IMR-90 (cell line): ENCODE measurements around the gene UBE3C. TPM values are rescaled to one million over a fixed set of nuclear protein-coding genes. Genes with fewer than 3 reads are reported as not detected.
A peak's percentile ranks its signal among the peaks of the same experiment; 100 is the strongest.

Experiments
- ATAC-seq: fragments of 200-7000 bp; cut with Tn5 transposase; 2 replicates; pipeline ENCODE4 v1.9.1; 2020; ENCODE audit warnings: low read depth, mild to moderate bottlenecking, moderate library complexity
- BruUV-seq: library from RNA; stranded (reverse); fragments of 400-500 nt; replicated peaks from 2 replicates; lab custom pipeline; 2021; lab: Mats Ljungman, UMichigan
- CTCF ChIA-PET: fragments of 300-600 bp; formaldehyde crosslinking; extraction: SDS; loops from one replicate; lab custom pipeline; 2021; ENCODE audit warnings: antibody characterized with exemption; lab: Yijun Ruan, JAX
- POLR2A ChIA-PET: fragments of 300-600 bp; sonication (Branson Sonifier 250); formaldehyde crosslinking; loops from one replicate; lab custom pipeline; 2022; ENCODE audit warnings: antibody characterized with exemption; ENCODE audit not compliant: unreplicated experiment; lab: Charles Lee
- DNase-seq: peaks from one replicate; pipeline ENCODE4 v3.0.0; 2013
- H2AFZ ChIP-seq: replicated peaks from 2 replicates; pipeline ENCODE3; 2013; ENCODE audit warnings: low read length, mild to moderate bottlenecking; ENCODE audit not compliant: poor library complexity
- H2AK5ac ChIP-seq: 2 replicates; pipeline ENCODE4 v1.6.1; 2013; ENCODE audit warnings: low read depth, low read length, inconsistent platforms
- H2AK9ac ChIP-seq: replicated peaks from 2 replicates; pipeline ENCODE3; 2013; ENCODE audit warnings: mild to moderate bottlenecking, low read depth, low read length, moderate library complexity; ENCODE audit not compliant: poor library complexity
- H2BK120ac ChIP-seq: 2 replicates; pipeline ENCODE4 v1.6.1; 2013; ENCODE audit warnings: low read depth, low read length, inconsistent platforms
- H2BK15ac ChIP-seq: 3 replicates; pipeline ENCODE4 v1.6.1; 2013; ENCODE audit warnings: low read depth, low read length, inconsistent platforms
- H2BK20ac ChIP-seq: 2 replicates; pipeline ENCODE4 v1.6.1; 2013; ENCODE audit warnings: low read depth, mild to moderate bottlenecking, inconsistent platforms, low read length, moderate library complexity
- H2BK5ac ChIP-seq: 2 replicates; pipeline ENCODE4 v1.6.1; 2013; ENCODE audit warnings: mild to moderate bottlenecking, low read depth, low read length, inconsistent platforms; ENCODE audit not compliant: poor library complexity, severe bottlenecking
- H3K14ac ChIP-seq: replicated peaks from 2 replicates; pipeline ENCODE4 v1.6.1; 2013; ENCODE audit warnings: low read depth, low read length, inconsistent platforms
- H3K18ac ChIP-seq: 2 replicates; pipeline ENCODE4 v1.6.1; 2013; ENCODE audit warnings: low read depth, low read length, control low read depth
- H3K23ac ChIP-seq: 2 replicates; pipeline ENCODE4 v1.6.1; 2013; ENCODE audit warnings: low read depth, low read length, inconsistent platforms
- H3K27ac ChIP-seq: 2 replicates; pipeline ENCODE4 v1.5.1; 2013; ENCODE audit warnings: mild to moderate bottlenecking, control low read depth, low read length; ENCODE audit not compliant: insufficient read depth
- H3K27me3 ChIP-seq: 2 replicates; pipeline ENCODE4 v1.6.1; 2013; ENCODE audit warnings: low read length; ENCODE audit not compliant: control insufficient read depth, insufficient read depth
- H3K36me3 ChIP-seq: 2 replicates; pipeline ENCODE4 v1.6.1; 2013; ENCODE audit warnings: low read length, mixed read lengths; ENCODE audit not compliant: control insufficient read depth, insufficient read depth
- H3K4ac ChIP-seq: 2 replicates; pipeline ENCODE4 v1.6.1; 2013; ENCODE audit warnings: low read depth, low read length, inconsistent platforms
- H3K4me1 ChIP-seq: 2 replicates; pipeline ENCODE4 v1.6.1; 2013; ENCODE audit warnings: low read length, mixed read lengths; ENCODE audit not compliant: control insufficient read depth, insufficient read depth
- H3K4me2 ChIP-seq: 2 replicates; pipeline ENCODE4 v1.6.1; 2013; ENCODE audit warnings: low read depth, mild to moderate bottlenecking, control low read depth, low read length, moderate library complexity
- H3K4me3 ChIP-seq: 2 replicates; pipeline ENCODE4 v1.5.1; 2013; ENCODE audit warnings: low read depth, mild to moderate bottlenecking, control low read depth, low read length, moderate library complexity; ENCODE audit not compliant: insufficient read depth
- H3K56ac ChIP-seq: 2 replicates; pipeline ENCODE4 v1.6.1; 2013; ENCODE audit warnings: low read length, inconsistent platforms; ENCODE audit not compliant: insufficient read depth; ENCODE audit errors: extremely low read depth
- H3K79me1 ChIP-seq, 2 experiments: 2 replicates each; pipeline ENCODE4 v1.6.1; 2013; ENCODE audit warnings: low read length in 2 of 2, inconsistent platforms in 1 of 2, low read depth in 1 of 2
- H3K9ac ChIP-seq: 2 replicates; pipeline ENCODE4 v1.6.1; 2013; ENCODE audit warnings: low read depth, low read length, control low read depth
- H3K9me1 ChIP-seq: 2 replicates; pipeline ENCODE4 v1.6.1; 2013; ENCODE audit warnings: low read length, inconsistent platforms; ENCODE audit not compliant: insufficient read depth
- H3K9me3 ChIP-seq: 2 replicates; pipeline ENCODE4 v1.6.1; 2013; ENCODE audit warnings: low read length; ENCODE audit not compliant: control insufficient read depth, insufficient read depth
- H4K20me1 ChIP-seq: 2 replicates; pipeline ENCODE4 v1.6.1; 2013; ENCODE audit warnings: low read length, inconsistent platforms; ENCODE audit not compliant: insufficient read depth
- H4K5ac ChIP-seq: 2 replicates; pipeline ENCODE4 v1.6.1; 2013; ENCODE audit warnings: mild to moderate bottlenecking, low read depth, low read length, control low read depth
- H4K8ac ChIP-seq, 2 experiments: 2 replicates each; pipeline ENCODE4 v1.6.1; 2013; ENCODE audit warnings: low read depth in 2 of 2, low read length in 2 of 2, control low read depth in 1 of 2, inconsistent platforms in 1 of 2
- H4K91ac ChIP-seq: 2 replicates; pipeline ENCODE4 v1.6.1; 2013; ENCODE audit warnings: low read depth, low read length, inconsistent platforms; ENCODE audit not compliant: insufficient read depth
- BHLHE40 ChIP-seq: fragments of 150-350 bp; IDR thresholded peaks from 2 replicates; pipeline ENCODE4 v1.6.1; 2016; ENCODE audit warnings: mild to moderate bottlenecking, low read depth, low read length
- CHD1 ChIP-seq: IDR thresholded peaks from 2 replicates; pipeline ENCODE4 v1.6.1; 2012; ENCODE audit warnings: low read depth, low read length, improper control_type of control experiment
- FOS ChIP-seq: fragments of 150-350 bp; IDR thresholded peaks from 2 replicates; pipeline ENCODE4 v1.6.1; 2016; ENCODE audit warnings: low read depth, low read length
- MAFK ChIP-seq: IDR thresholded peaks from 2 replicates; pipeline ENCODE4 v1.6.1; 2012; ENCODE audit warnings: low read depth, low read length, improper control_type of control experiment
- MAZ ChIP-seq: IDR thresholded peaks from 2 replicates; pipeline ENCODE4 v1.6.1; 2012; ENCODE audit warnings: low read depth, mild to moderate bottlenecking, low read length, improper control_type of control experiment, moderate library complexity, borderline replicate concordance
- MXI1 ChIP-seq: IDR thresholded peaks from 2 replicates; pipeline ENCODE4 v1.6.1; 2012; ENCODE audit warnings: low read depth, mild to moderate bottlenecking, low read length, moderate library complexity, borderline replicate concordance
- NFE2L2 ChIP-seq: fragments of 150-350 bp; IDR thresholded peaks from 2 replicates; pipeline ENCODE4 v1.6.1; 2016; ENCODE audit warnings: low read depth, mild to moderate bottlenecking, low read length
- POLR2A ChIP-seq: IDR thresholded peaks from 2 replicates; pipeline ENCODE4 v1.6.1; 2012; ENCODE audit warnings: mild to moderate bottlenecking, low read depth, low read length
- RCOR1 ChIP-seq: IDR thresholded peaks from 2 replicates; pipeline ENCODE4 v1.6.1; 2012; ENCODE audit warnings: mild to moderate bottlenecking, low read length, improper control_type of control experiment; ENCODE audit not compliant: insufficient replicate concordance
- RFX5 ChIP-seq: IDR thresholded peaks from 2 replicates; pipeline ENCODE4 v1.8.0; 2012; ENCODE audit warnings: low read depth, mild to moderate bottlenecking, low read length, moderate library complexity
- SMC3 ChIP-seq: fragments of 150-350 bp; IDR thresholded peaks from 2 replicates; pipeline ENCODE4 v1.6.1; 2016; ENCODE audit warnings: low read depth, mild to moderate bottlenecking, antibody characterized with exemption, low read length, moderate library complexity
- WGBS, 2 experiments: methylation state at CpG; one replicate each; pipeline versions ENCODE4 v1.1.5 to v1.1.7; 2013; ENCODE audit warnings: missing lambda C conversion rate in 2 of 2; ENCODE audit not compliant: insufficient read length in 1 of 2; ENCODE audit errors: extremely low coverage in 2 of 2; 5-methylcytosine and 5-hydroxymethylcytosine counted together
- dilution Hi-C: fragments of 300-500 bp; cut with HindIII; formaldehyde crosslinking; loops from one replicate; pipeline ENCODE4 v1.14.3; 2018; ENCODE audit warnings: low sequenced_read_pairs; ENCODE audit not compliant: unreplicated experiment
- in situ Hi-C: fragments of 300-500 bp; cut with MboI; formaldehyde crosslinking; loops from 3 replicates; pipeline ENCODE4 v1.14.3; 2019; ENCODE audit warnings: low sequenced_read_pairs, inconsistent platforms, mixed read lengths
- intact Hi-C: fragments of 100-400 bp; cut with micrococcal nuclease; formaldehyde crosslinking; loops from 2 replicates; pipeline ENCODE4 v1.10.0; 2022
- polyA plus RNA-seq, 3 experiments: library from polyadenylated mRNA; depleted of rRNA; stranded (reverse); fragments of >200 nt; gene quantifications; 2 replicates each; pipeline ENCODE4 v1.2.3, GENCODE V29; 2012; ENCODE audit warnings: low replicate concordance in 1 of 3
- total RNA-seq: library from RNA; depleted of rRNA; stranded (reverse); fragments of >200 nt; gene quantifications from 2 replicates; pipeline ENCODE4 v1.2.3, GENCODE V29; 2012
- TF ChIP-seq, protein P1 (sequence below): fragments of 150-350 bp; IDR thresholded peaks from 2 replicates; pipeline ENCODE4 v1.6.1; 2016; ENCODE audit warnings: low read depth, mild to moderate bottlenecking, low read length, moderate library complexity, borderline replicate concordance
- TF ChIP-seq, protein P2 (sequence below): fragments of 150-350 bp; IDR thresholded peaks from 2 replicates; pipeline ENCODE4 v1.6.1; 2017; ENCODE audit warnings: mild to moderate bottlenecking, antibody characterized with exemption, low read length, low read depth

Gene UBE3C
- total and polyA plus RNA-seq, 2 of the 4 experiments (the other 2 are of a cell fraction): 43.0 to 60.6 TPM

DNA sequence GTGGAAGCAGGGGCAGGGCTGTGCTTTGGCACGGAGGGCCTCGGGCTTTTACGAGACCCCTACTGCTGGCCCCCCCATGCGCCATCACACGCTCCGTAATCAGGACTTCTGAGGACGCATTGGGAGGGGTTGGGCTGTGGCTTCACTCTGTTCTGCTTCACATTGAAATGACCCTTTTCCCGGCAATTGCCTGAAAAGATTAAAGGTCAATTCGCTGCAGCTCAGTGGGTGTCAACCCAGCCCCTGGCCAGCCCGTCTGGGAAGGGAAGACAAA is 41.7 kb upstream of the UBE3C start:
- no peak overlapping the region for H3K4ac ChIP-seq
- no peak overlapping the region for H2AK9ac ChIP-seq
- H2BK20ac ChIP-seq: no peak overlapping the region
- no peaks in the 10 kb centered on the region for H3K79me1 ChIP-seq
- peak overlapping the region; percentile 49 for H2AFZ ChIP-seq
- no peak overlapping the region for H3K56ac ChIP-seq
- H3K4me1 ChIP-seq: no peaks in the 10 kb centered on the region
- no peak overlapping the region for H3K18ac ChIP-seq
- H2AK5ac ChIP-seq: no peak overlapping the region
- no peak for TF ChIP-seq CHD1
- no peak for TF ChIP-seq POLR2A
- no peak for TF ChIP-seq MXI1
- TF ChIP-seq, protein P1, sequence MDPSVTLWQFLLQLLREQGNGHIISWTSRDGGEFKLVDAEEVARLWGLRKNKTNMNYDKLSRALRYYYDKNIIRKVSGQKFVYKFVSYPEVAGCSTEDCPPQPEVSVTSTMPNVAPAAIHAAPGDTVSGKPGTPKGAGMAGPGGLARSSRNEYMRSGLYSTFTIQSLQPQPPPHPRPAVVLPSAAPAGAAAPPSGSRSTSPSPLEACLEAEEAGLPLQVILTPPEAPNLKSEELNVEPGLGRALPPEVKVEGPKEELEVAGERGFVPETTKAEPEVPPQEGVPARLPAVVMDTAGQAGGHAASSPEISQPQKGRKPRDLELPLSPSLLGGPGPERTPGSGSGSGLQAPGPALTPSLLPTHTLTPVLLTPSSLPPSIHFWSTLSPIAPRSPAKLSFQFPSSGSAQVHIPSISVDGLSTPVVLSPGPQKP: no peak
- TF ChIP-seq, protein P2, sequence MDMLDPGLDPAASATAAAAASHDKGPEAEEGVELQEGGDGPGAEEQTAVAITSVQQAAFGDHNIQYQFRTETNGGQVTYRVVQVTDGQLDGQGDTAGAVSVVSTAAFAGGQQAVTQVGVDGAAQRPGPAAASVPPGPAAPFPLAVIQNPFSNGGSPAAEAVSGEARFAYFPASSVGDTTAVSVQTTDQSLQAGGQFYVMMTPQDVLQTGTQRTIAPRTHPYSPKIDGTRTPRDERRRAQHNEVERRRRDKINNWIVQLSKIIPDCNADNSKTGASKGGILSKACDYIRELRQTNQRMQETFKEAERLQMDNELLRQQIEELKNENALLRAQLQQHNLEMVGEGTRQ: no peak
- no peak for TF ChIP-seq RCOR1
- TF ChIP-seq MAZ: no peak
- TF ChIP-seq NFE2L2: no peak
- no peak for TF ChIP-seq RFX5
- no peak for TF ChIP-seq SMC3
- TF ChIP-seq FOS: no peak
- TF ChIP-seq BHLHE40: no peak
- TF ChIP-seq MAFK: no peak
- no peaks in the 10 kb centered on the region; the same call in 1 of the 2 replicates for H3K27me3 ChIP-seq
- peaks cover 5% of the 10 kb centered on the region; the same call in 1 of the 2 replicates for H3K9me3 ChIP-seq
- no TSS peak for BruUV-seq
- no peak overlapping the region for H2BK120ac ChIP-seq
- H4K91ac ChIP-seq: no peak overlapping the region
- no peaks in the 10 kb centered on the region for H3K9me1 ChIP-seq
- ChIA-PET POLR2A (no interaction called here), CTCF (no interaction called here)
- H2BK5ac ChIP-seq: no peak overlapping the region
- DNase-seq: no peak
- H3K36me3 ChIP-seq: no peaks in the 10 kb centered on the region
- dilution Hi-C loops: no loop called here
- H4K8ac ChIP-seq: no peak overlapping the region
- H3K23ac ChIP-seq: no peak overlapping the region
- no peak for ATAC-seq
- no peaks in the 10 kb centered on the region for H4K20me1 ChIP-seq
- intact Hi-C loops: no loop called here
- H3K27ac ChIP-seq: no peak overlapping the region
- H3K4me3 ChIP-seq: no peak overlapping the region
- no peak overlapping the region for H3K14ac ChIP-seq
- no peak overlapping the region for H2BK15ac ChIP-seq
- H3K4me2 ChIP-seq: no peak overlapping the region
- H3K9ac ChIP-seq: no peak overlapping the region
- in situ Hi-C loops: no loop called here
- H4K5ac ChIP-seq: no peak overlapping the region
- WGBS, 2 experiments: 38% methylated on average over 8 of the region's 10 CpGs; no CpG with 5 or more reads in 1 of the 2 experiments
